ENCODE data around the gene OPCML. TPM values are rescaled to one million over a fixed set of nuclear protein-coding genes. Genes with fewer than 3 reads are reported as not detected.

The OPCML gene
- polyA plus RNA-seq, 1 donor (not counting 4 experiments of a cell fraction or from before 2014, with no cell fraction given), result 0.04 TPM

- H3K27me3 ChIP-seq (ENCODE audit: control insufficient read depth, extremely low read depth, insufficient read depth, low read length), result no peaks in the 10 kb centered on the region
- H3K36me3 ChIP-seq (ENCODE audit: control insufficient read depth in 2 of 2, extremely low read depth in 1 of 2, insufficient read depth in 2 of 2, low read length in 2 of 2), result no peaks in the 10 kb centered on the region
- TF ChIP-seq EZH2 (IDR thresholded peaks at IDR 0.05; ENCODE audit: low read length) (no peak), CTCF (optimal IDR thresholded peaks at IDR 0.05 in 1 of 3, IDR thresholded peaks at IDR 0.05 in 1 of 3, conservative IDR thresholded peaks at IDR 0.05 in 1 of 3; ENCODE audit: extremely low read depth in 1 of 3, insufficient read depth in 2 of 3, low read length in 3 of 3) (no peak)
- no peak for FAIRE-seq
- no peak for DNase-seq (ENCODE audit: low read depth, low spot score)
- H3K79me2 ChIP-seq (ENCODE audit: control insufficient read depth, insufficient read depth, low read length), result no peaks in the 10 kb centered on the region
- no peak overlapping the region for H3K4me2 ChIP-seq (ENCODE audit: control insufficient read depth, extremely low read depth, insufficient read depth, low read depth, low read length)
- no peak overlapping the region for H3K27ac ChIP-seq (ENCODE audit: control insufficient read depth, insufficient read depth, low read length)
- H3K4me3 ChIP-seq (ENCODE audit: control insufficient read depth in 2 of 3, extremely low read depth in 1 of 3, insufficient read depth in 2 of 3, low read depth in 1 of 3, low read length in 3 of 3), result no peak overlapping the region
- dilution Hi-C loops (cut with MboI; ENCODE audit: extremely low pct_ligation_motif_present, low sequenced_read_pairs), result no loop called here
- no peaks in the 10 kb centered on the region for H4K20me1 ChIP-seq (ENCODE audit: control insufficient read depth, extremely low read depth, insufficient read depth, low read length)
- no peaks in the 10 kb centered on the region for H3K9me3 ChIP-seq (ENCODE audit: control insufficient read depth, low read depth, low read length)
- H3K4me1 ChIP-seq (ENCODE audit: control insufficient read depth, extremely low read depth, insufficient read depth, low read length), result no peaks in the 10 kb centered on the region
- no peaks in the 10 kb centered on the region for H3K9me1 ChIP-seq (ENCODE audit: control insufficient read depth, extremely low read depth, insufficient read depth, low read length)
- no peak overlapping the region for H3K9ac ChIP-seq (ENCODE audit: control insufficient read depth, extremely low read depth, insufficient read depth, low read length)
- no peak overlapping the region for H2AFZ ChIP-seq (ENCODE audit: control insufficient read depth, low read length)
These were observed 970.4 kb downstream of the OPCML start for GRCh38 chr11:132561937-132562336.

- no peaks in the 10 kb centered on the region for H3K79me2 ChIP-seq (ENCODE audit: control insufficient read depth, insufficient read depth, low read length)
- H3K9me3 ChIP-seq (ENCODE audit: control insufficient read depth, low read depth, low read length), result no peaks in the 10 kb centered on the region
- no peak overlapping the region for H3K27ac ChIP-seq (ENCODE audit: control insufficient read depth, insufficient read depth, low read length)
- no peaks in the 10 kb centered on the region for H3K9me1 ChIP-seq (ENCODE audit: control insufficient read depth, extremely low read depth, insufficient read depth, low read length)
- no peak overlapping the region for H3K4me2 ChIP-seq (ENCODE audit: control insufficient read depth, extremely low read depth, insufficient read depth, low read depth, low read length)
- H3K9ac ChIP-seq (ENCODE audit: control insufficient read depth, extremely low read depth, insufficient read depth, low read length), result no peak overlapping the region
- no peaks in the 10 kb centered on the region for H3K36me3 ChIP-seq (ENCODE audit: control insufficient read depth in 2 of 2, extremely low read depth in 1 of 2, insufficient read depth in 2 of 2, low read length in 2 of 2)
- H3K27me3 ChIP-seq (ENCODE audit: control insufficient read depth, extremely low read depth, insufficient read depth, low read length), result no peaks in the 10 kb centered on the region
- no peaks in the 10 kb centered on the region for H4K20me1 ChIP-seq (ENCODE audit: control insufficient read depth, extremely low read depth, insufficient read depth, low read length)
- dilution Hi-C loops (cut with MboI; ENCODE audit: extremely low pct_ligation_motif_present, low sequenced_read_pairs), result no loop called here
- no peak for FAIRE-seq
- no peak overlapping the region for H2AFZ ChIP-seq (ENCODE audit: control insufficient read depth, low read length)
- TF ChIP-seq CTCF (optimal IDR thresholded peaks at IDR 0.05 in 1 of 3, IDR thresholded peaks at IDR 0.05 in 1 of 3, conservative IDR thresholded peaks at IDR 0.05 in 1 of 3; ENCODE audit: extremely low read depth in 1 of 3, insufficient read depth in 2 of 3, low read length in 3 of 3) (no peak), EZH2 (IDR thresholded peaks at IDR 0.05; ENCODE audit: low read length) (no peak)
- no peak for DNase-seq (ENCODE audit: low read depth, low spot score)
- no peaks in the 10 kb centered on the region for H3K4me1 ChIP-seq (ENCODE audit: control insufficient read depth, extremely low read depth, insufficient read depth, low read length)
- H3K4me3 ChIP-seq (ENCODE audit: control insufficient read depth in 2 of 3, extremely low read depth in 1 of 3, insufficient read depth in 2 of 3, low read depth in 1 of 3, low read length in 3 of 3), result no peak overlapping the region
These were observed 972.8 kb downstream of the OPCML start for GRCh38 chr11:132559331-132560036.

Measured in keratinocyte (primary cell).